ENCODE measurements around the gene ESRRB. TPM values are rescaled to one million over a fixed set of nuclear protein-coding genes. Genes with fewer than 3 reads are reported as not detected.

The ESRRB gene
- total RNA-seq, 4 donors from 2014 or later = 0.27 TPM; not detected in 3

DNA sequence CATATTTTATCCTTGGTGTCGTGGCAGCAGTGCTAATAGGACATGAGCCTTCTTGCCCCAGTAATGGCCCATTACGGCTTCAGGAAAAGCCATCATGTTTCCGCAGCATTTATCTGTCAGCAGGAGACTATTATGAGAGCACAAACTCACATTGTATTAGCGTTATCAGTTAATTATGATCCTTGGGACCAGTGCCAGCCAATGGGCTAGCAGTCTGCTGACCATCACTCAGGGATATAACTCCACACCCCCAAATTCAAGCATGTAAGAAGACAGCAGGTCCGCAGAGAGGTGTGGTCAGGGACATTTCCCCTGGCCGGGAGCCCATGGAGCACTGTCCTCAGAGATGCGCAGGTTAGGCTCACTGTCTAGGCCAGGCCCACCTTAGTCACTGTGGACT lies 4.9 kb upstream of the ESRRB start:
- Histone ChIP-seq H3K27me3 (peaks cover 25% of the 10 kb centered on the region), H3K4me3 (no peak overlapping the region), H3K36me3 (no peaks in the 10 kb centered on the region), H3K9me3 (no peaks in the 10 kb centered on the region), H3K4me1 (peaks cover 0 to 3% (median 1%) of the 10 kb centered on the region in 4 donors), H3K27ac (no peak overlapping the region)
- WGBS, 2 donors (ENCODE audit: low coverage in 1 of 2) = 76 to 83% methylated on average over 2 to 5 of the region's 7 CpGs
- no peak for DNase-seq
- TF ChIP-seq POLR2AphosphoS5 (IDR thresholded peaks at IDR 0.05) = no peak
- TF ChIP-seq EP300 (IDR thresholded peaks at IDR 0.05; ENCODE audit: low read depth) = no peak
- TF ChIP-seq POLR2A (IDR thresholded peaks at IDR 0.05) = no peak
- TF ChIP-seq, protein P1, sequence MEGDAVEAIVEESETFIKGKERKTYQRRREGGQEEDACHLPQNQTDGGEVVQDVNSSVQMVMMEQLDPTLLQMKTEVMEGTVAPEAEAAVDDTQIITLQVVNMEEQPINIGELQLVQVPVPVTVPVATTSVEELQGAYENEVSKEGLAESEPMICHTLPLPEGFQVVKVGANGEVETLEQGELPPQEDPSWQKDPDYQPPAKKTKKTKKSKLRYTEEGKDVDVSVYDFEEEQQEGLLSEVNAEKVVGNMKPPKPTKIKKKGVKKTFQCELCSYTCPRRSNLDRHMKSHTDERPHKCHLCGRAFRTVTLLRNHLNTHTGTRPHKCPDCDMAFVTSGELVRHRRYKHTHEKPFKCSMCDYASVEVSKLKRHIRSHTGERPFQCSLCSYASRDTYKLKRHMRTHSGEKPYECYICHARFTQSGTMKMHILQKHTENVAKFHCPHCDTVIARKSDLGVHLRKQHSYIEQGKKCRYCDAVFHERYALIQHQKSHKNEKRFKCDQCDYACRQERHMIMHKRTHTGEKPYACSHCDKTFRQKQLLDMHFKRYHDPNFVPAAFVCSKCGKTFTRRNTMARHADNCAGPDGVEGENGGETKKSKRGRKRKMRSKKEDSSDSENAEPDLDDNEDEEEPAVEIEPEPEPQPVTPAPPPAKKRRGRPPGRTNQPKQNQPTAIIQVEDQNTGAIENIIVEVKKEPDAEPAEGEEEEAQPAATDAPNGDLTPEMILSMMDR (IDR thresholded peaks at IDR 0.05) = no peak
- in situ Hi-C loops (cut with MboI; ENCODE audit: low pct_ligation_motif_present in 1 of 4, low pct_unique_long_range_greater_than_20kb in 1 of 4, low sequenced_read_pairs in 3 of 4) = loop anchor here in 1 of 4 donors (25.0 kb wide), 1 partner anchor 309 kb away; no protein-coding TSS in a partner anchor
- intact Hi-C loops (cut with DNase I; ENCODE audit: low total_unique reads) = no loop called here

DNA sequence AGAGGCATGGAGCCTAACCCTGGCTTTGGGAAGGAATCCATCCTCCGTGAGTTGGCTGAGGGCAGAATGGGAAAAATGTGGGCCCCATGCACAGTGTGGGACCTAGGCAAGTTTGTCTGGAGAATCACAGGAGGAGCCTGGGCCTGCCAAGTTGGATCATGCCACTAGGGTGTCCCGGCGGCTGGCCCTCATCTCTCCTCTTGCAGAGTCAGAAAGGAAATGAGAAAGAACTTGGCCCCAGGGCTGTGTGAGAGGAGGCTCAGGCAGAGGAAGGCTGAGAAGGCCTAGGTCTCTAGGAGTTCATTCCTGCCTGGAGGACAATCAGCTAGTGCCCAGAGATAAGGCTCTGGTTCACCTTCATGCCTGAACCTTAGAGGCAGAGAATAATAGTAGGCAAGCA lies 2.5 kb upstream of the ESRRB start:
- Histone ChIP-seq H3K9me3 (no peaks in the 10 kb centered on the region), H3K36me3 (no peaks in the 10 kb centered on the region), H3K4me1 (peaks cover 0 to 17% (median 13%) of the 10 kb centered on the region in 4 donors), H3K27me3 (peaks cover 49% of the 10 kb centered on the region), H3K27ac (no peak overlapping the region), H3K4me3 (no peak overlapping the region)
- in situ Hi-C loops (cut with MboI; ENCODE audit: low pct_ligation_motif_present in 1 of 4, low pct_unique_long_range_greater_than_20kb in 1 of 4, low sequenced_read_pairs in 3 of 4) = loop anchor here in 1 of 4 donors (25.0 kb wide), 1 partner anchor 311 kb away; no protein-coding TSS in a partner anchor
- DNase-seq = no peak
- intact Hi-C loops (cut with DNase I; ENCODE audit: low total_unique reads) = no loop called here
- TF ChIP-seq, protein P1 (IDR thresholded peaks at IDR 0.05) = no peak
- TF ChIP-seq POLR2AphosphoS5 (IDR thresholded peaks at IDR 0.05) = no peak
- TF ChIP-seq POLR2A (IDR thresholded peaks at IDR 0.05) = no peak
- no peak for TF ChIP-seq EP300 (IDR thresholded peaks at IDR 0.05; ENCODE audit: low read depth)
- WGBS, 2 donors (ENCODE audit: low coverage in 1 of 2) = 82% methylated on average over 3 of the region's 3 CpGs; no CpG with 5 or more reads in 1 of the 2 donors

DNA sequence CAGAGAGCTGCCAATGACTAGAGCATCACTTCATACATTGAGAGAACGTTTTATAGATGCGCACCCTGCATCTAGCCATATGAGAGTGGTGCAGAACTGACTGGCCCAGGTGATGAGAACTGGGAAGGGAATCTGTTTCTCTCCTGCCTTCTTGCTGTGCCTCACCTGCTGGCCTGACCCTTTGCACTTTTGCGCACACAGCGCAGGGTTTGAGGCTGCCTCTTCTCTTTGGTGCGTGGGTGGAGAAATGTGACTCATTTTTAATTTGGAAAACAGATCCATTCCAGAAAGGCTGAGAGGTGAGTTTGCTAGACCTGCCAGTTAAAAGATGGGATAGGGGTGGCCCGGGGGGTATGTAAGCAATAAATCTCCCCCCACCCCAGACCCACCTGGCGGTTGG lies 453 bp upstream of the ESRRB start:
- no peak for DNase-seq
- WGBS, 2 donors (ENCODE audit: low coverage in 1 of 2) = 38 to 45% methylated on average over 2 to 7 of the region's 7 CpGs
- intact Hi-C loops (cut with DNase I; ENCODE audit: low total_unique reads) (no loop called here), in situ Hi-C loops (cut with MboI; ENCODE audit: low pct_ligation_motif_present in 1 of 4, low pct_unique_long_range_greater_than_20kb in 1 of 4, low sequenced_read_pairs in 3 of 4) (no loop called here)
- Histone ChIP-seq H3K9me3 (no peaks in the 10 kb centered on the region), H3K27ac (no peak overlapping the region), H3K27me3 (peaks cover 63% of the 10 kb centered on the region), H3K4me3 (no peak overlapping the region), H3K4me1 (peaks cover 0 to 17% (median 13%) of the 10 kb centered on the region in 4 donors), H3K36me3 (no peaks in the 10 kb centered on the region)
- TF ChIP-seq EP300 (IDR thresholded peaks at IDR 0.05; ENCODE audit: low read depth) = no peak
- TF ChIP-seq POLR2A (IDR thresholded peaks at IDR 0.05) = no peak
- no peak for TF ChIP-seq POLR2AphosphoS5 (IDR thresholded peaks at IDR 0.05)
- TF ChIP-seq, protein P1 (IDR thresholded peaks at IDR 0.05) = no peak

DNA sequence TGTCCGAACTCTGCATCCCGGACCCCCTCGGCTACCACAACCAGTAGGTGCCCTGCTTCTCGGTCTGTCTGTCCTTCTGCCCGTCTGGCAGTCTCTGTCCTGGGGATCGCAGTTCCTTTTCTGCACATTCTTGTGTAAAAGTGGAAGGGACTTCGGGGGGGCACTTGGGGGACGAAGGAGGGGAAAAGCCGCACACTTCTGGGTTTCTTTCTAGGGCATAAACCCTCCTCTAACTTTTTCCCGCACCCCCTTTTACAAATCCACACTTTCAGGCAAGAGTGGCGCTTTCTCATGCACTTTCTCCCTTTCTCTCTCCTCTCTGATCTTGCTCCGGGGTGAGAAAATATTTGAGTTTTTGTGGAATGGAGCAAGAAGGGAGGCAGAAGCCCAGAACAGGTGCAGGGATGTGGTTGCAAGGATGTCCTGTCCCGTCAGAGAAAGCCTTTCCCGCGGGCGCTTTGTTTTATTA lies 506 bp downstream of the ESRRB start:
- TF ChIP-seq POLR2AphosphoS5 (IDR thresholded peaks at IDR 0.05) (no peak), EP300 (IDR thresholded peaks at IDR 0.05; ENCODE audit: low read depth) (no peak), POLR2A (IDR thresholded peaks at IDR 0.05) (no peak)
- TF ChIP-seq, protein P1 (IDR thresholded peaks at IDR 0.05) = no peak
- no peak overlapping the region for H3K27ac ChIP-seq
- WGBS, 2 donors (ENCODE audit: low coverage in 1 of 2) = 0 to 4% methylated on average over 6 to 16 of the region's 16 CpGs
- in situ Hi-C loops (cut with MboI; ENCODE audit: low pct_ligation_motif_present in 1 of 4, low pct_unique_long_range_greater_than_20kb in 1 of 4, low sequenced_read_pairs in 3 of 4) = no loop called here
- H3K36me3 ChIP-seq = no peaks in the 10 kb centered on the region
- DNase-seq = no peak
- peaks cover 0 to 17% (median 13%) of the 10 kb centered on the region in 4 donors for H3K4me1 ChIP-seq
- peaks cover 72% of the 10 kb centered on the region for H3K27me3 ChIP-seq
- H3K4me3 ChIP-seq = peak overlapping the region in 1 of 4 donors; percentile 40
- no peaks in the 10 kb centered on the region for H3K9me3 ChIP-seq
- intact Hi-C loops (cut with DNase I; ENCODE audit: low total_unique reads) = no loop called here

Measured in transverse colon (tissue), 4 donors.